ENCODE measurements around the gene HDC.

DNA sequence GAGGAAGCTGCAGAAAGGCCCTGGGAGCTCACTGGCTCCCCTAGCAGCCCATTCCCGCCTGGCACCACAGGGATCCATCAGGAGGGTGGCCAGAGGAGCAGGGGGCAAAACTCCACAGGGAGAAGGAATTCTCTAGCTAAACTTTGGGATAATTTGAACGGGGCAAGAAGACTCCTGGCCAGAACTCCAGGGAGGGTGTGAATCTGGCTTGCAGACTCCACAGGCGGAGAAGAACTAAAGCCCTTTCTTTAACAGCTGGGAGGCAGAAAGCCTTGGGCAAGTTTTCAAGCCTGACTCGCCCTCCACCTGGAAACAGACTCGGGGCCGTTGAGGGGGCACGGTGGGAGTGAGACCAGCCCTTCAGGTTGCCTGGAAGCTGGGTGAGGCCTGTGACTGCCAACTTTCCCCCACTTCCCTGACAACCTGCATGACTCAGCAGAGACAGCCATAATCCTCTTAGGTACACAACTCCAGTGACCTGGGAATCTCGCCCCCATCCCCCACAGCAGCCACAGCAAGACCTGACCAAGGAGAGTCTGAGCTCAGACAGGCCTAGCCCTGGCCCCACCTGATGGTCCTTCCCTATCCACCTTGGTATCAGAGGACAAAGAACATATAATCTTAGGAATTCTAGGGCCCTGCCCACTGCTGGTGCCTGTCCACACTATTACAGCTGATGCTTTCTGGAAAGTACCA lies 54.9 kb downstream of the HDC start:
- no peak for TF ChIP-seq CEBPB (IDR thresholded peaks at IDR 0.05)
- no peak for TF ChIP-seq TAF1 (IDR thresholded peaks at IDR 0.05; ENCODE audit: low read depth)
- TF ChIP-seq NFIC (IDR thresholded peaks at IDR 0.05) = no peak
- no peak for TF ChIP-seq FOXM1 (IDR thresholded peaks at IDR 0.05; ENCODE audit: borderline replicate concordance, low read depth)
- TF ChIP-seq, protein P1, sequence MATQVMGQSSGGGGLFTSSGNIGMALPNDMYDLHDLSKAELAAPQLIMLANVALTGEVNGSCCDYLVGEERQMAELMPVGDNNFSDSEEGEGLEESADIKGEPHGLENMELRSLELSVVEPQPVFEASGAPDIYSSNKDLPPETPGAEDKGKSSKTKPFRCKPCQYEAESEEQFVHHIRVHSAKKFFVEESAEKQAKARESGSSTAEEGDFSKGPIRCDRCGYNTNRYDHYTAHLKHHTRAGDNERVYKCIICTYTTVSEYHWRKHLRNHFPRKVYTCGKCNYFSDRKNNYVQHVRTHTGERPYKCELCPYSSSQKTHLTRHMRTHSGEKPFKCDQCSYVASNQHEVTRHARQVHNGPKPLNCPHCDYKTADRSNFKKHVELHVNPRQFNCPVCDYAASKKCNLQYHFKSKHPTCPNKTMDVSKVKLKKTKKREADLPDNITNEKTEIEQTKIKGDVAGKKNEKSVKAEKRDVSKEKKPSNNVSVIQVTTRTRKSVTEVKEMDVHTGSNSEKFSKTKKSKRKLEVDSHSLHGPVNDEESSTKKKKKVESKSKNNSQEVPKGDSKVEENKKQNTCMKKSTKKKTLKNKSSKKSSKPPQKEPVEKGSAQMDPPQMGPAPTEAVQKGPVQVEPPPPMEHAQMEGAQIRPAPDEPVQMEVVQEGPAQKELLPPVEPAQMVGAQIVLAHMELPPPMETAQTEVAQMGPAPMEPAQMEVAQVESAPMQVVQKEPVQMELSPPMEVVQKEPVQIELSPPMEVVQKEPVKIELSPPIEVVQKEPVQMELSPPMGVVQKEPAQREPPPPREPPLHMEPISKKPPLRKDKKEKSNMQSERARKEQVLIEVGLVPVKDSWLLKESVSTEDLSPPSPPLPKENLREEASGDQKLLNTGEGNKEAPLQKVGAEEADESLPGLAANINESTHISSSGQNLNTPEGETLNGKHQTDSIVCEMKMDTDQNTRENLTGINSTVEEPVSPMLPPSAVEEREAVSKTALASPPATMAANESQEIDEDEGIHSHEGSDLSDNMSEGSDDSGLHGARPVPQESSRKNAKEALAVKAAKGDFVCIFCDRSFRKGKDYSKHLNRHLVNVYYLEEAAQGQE (IDR thresholded peaks at IDR 0.05; ENCODE audit: low read depth) = no peak
- TF ChIP-seq CREB1 (IDR thresholded peaks at IDR 0.05; ENCODE audit: low read depth) = no peak
- TF ChIP-seq ZBTB7A (IDR thresholded peaks at IDR 0.05; ENCODE audit: low read depth) = no peak
- no peak for TF ChIP-seq RAD21 (IDR thresholded peaks at IDR 0.05; ENCODE audit: low read depth)
- no peak for TF ChIP-seq TEAD4 (IDR thresholded peaks at IDR 0.05)
- TF ChIP-seq, protein P2, sequence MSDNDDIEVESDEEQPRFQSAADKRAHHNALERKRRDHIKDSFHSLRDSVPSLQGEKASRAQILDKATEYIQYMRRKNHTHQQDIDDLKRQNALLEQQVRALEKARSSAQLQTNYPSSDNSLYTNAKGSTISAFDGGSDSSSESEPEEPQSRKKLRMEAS (IDR thresholded peaks at IDR 0.05) = no peak
